H9 (cell line): ENCODE measurements around the gene DPF3. TPM values are rescaled to one million over a fixed set of nuclear protein-coding genes. Genes with fewer than 3 reads are reported as not detected.

Experiments used
- DNase-seq: peaks from one replicate; pipeline ENCODE4 v3.0.0-alpha.2; 2017
- H2AFZ ChIP-seq: one replicate; pipeline ENCODE4 v1.6.1; 2013; ENCODE audit warnings: mild to moderate bottlenecking, low read length, control low read depth, moderate library complexity
- H2AK5ac ChIP-seq: 2 replicates; pipeline ENCODE4 v1.6.1; 2013; ENCODE audit warnings: low read length, control low read depth, mixed read lengths; ENCODE audit not compliant: insufficient read length
- H2BK120ac ChIP-seq: one replicate; pipeline ENCODE4 v1.6.1; 2013; ENCODE audit warnings: low read depth, mild to moderate bottlenecking, low read length, control low read depth, inconsistent platforms; ENCODE audit not compliant: poor library complexity, severe bottlenecking
- H2BK12ac ChIP-seq: 2 replicates; pipeline ENCODE4 v1.6.1; 2013; ENCODE audit warnings: low read length, control low read depth, mixed read lengths, low read depth; ENCODE audit not compliant: insufficient read length
- H2BK15ac ChIP-seq: 2 replicates; pipeline ENCODE4 v1.6.1; 2013; ENCODE audit warnings: low read depth, low read length, control low read depth
- H2BK20ac ChIP-seq: one replicate; pipeline ENCODE4 v1.6.1; 2013; ENCODE audit warnings: low read depth, mild to moderate bottlenecking, low read length, control low read depth, inconsistent platforms; ENCODE audit not compliant: poor library complexity, severe bottlenecking
- H2BK5ac ChIP-seq: 2 replicates; pipeline ENCODE4 v1.6.1; 2013; ENCODE audit warnings: low read length, control low read depth, mixed read lengths; ENCODE audit not compliant: insufficient read length
- H3K14ac ChIP-seq: 2 replicates; pipeline ENCODE4 v1.6.1; 2013; ENCODE audit warnings: low read length, control low read depth; ENCODE audit not compliant: insufficient read depth
- H3K18ac ChIP-seq: 2 replicates; pipeline ENCODE4 v1.6.1; 2013; ENCODE audit warnings: low read depth, mild to moderate bottlenecking, mixed read lengths, low read length, control low read depth; ENCODE audit not compliant: insufficient read length
- H3K23ac ChIP-seq: 2 replicates; pipeline ENCODE4 v1.6.1; 2013; ENCODE audit warnings: low read length, control low read depth, mixed read lengths, low read depth; ENCODE audit not compliant: insufficient read length
- H3K23me2 ChIP-seq: 2 replicates; pipeline ENCODE4 v1.6.1; 2013; ENCODE audit warnings: low read depth, mild to moderate bottlenecking, mixed read lengths, low read length, control low read depth; ENCODE audit not compliant: insufficient read length, poor library complexity, severe bottlenecking
- H3K27ac ChIP-seq: 2 replicates; pipeline ENCODE4 v1.5.1; 2013; ENCODE audit warnings: low read length, control low read depth, mixed read lengths, low read depth; ENCODE audit not compliant: insufficient read length
- H3K27me3 ChIP-seq: 2 replicates; pipeline ENCODE4 v1.6.1; 2013; ENCODE audit warnings: low read length, control low read depth, inconsistent platforms; ENCODE audit not compliant: insufficient read depth
- H3K4ac ChIP-seq: 2 replicates; pipeline ENCODE4 v1.6.1; 2013; ENCODE audit warnings: low read depth, mild to moderate bottlenecking, control low read depth, inconsistent platforms, low read length, moderate library complexity
- H3K4me1 ChIP-seq: 2 replicates; pipeline ENCODE4 v1.6.1; 2013; ENCODE audit warnings: low read length, control low read depth, inconsistent platforms; ENCODE audit not compliant: insufficient read depth
- H3K4me2 ChIP-seq: 2 replicates; pipeline ENCODE4 v1.6.1; 2013; ENCODE audit warnings: low read length, control low read depth, mixed read lengths; ENCODE audit not compliant: insufficient read length, insufficient read depth
- H3K56ac ChIP-seq: 2 replicates; pipeline ENCODE4 v1.6.1; 2013; ENCODE audit warnings: low read depth, mild to moderate bottlenecking, mixed read lengths, low read length, control low read depth; ENCODE audit not compliant: insufficient read length
- H3K79me1 ChIP-seq: 2 replicates; pipeline ENCODE4 v1.6.1; 2013; ENCODE audit warnings: low read depth, mild to moderate bottlenecking, moderate library complexity, low read length, control low read depth, inconsistent platforms; ENCODE audit not compliant: insufficient read depth, poor library complexity, severe bottlenecking
- H3K79me2 ChIP-seq: 2 replicates; pipeline ENCODE4 v1.6.1; 2013; ENCODE audit warnings: low read length, control low read depth, inconsistent platforms; ENCODE audit not compliant: insufficient read depth
- H3K9ac ChIP-seq: 2 replicates; pipeline ENCODE4 v1.6.1; 2013; ENCODE audit warnings: low read length, control low read depth, mixed read lengths; ENCODE audit not compliant: insufficient read length; ENCODE audit errors: extremely low read depth
- H3K9me3 ChIP-seq: one replicate; pipeline ENCODE4 v1.6.1; 2013; ENCODE audit warnings: low read depth, low read length, inconsistent platforms; ENCODE audit not compliant: control insufficient read depth
- H3T11ph ChIP-seq: one replicate; pipeline ENCODE4 v1.6.1; 2013; ENCODE audit warnings: mild to moderate bottlenecking, low read length, control low read depth, inconsistent platforms
- H4K20me1 ChIP-seq: one replicate; pipeline ENCODE4 v1.6.1; 2013; ENCODE audit not compliant: control insufficient read depth, insufficient read length, insufficient read depth
- H4K5ac ChIP-seq: 2 replicates; pipeline ENCODE4 v1.6.1; 2013; ENCODE audit warnings: low read depth, mild to moderate bottlenecking, mixed read lengths, low read length, control low read depth; ENCODE audit not compliant: insufficient read length
- H4K8ac ChIP-seq: replicated peaks from 2 replicates; pipeline ENCODE4 v1.6.1; 2013; ENCODE audit warnings: low read length, control low read depth, mixed read lengths, low read depth; ENCODE audit not compliant: insufficient read length
- H4K91ac ChIP-seq: 2 replicates; pipeline ENCODE4 v1.6.1; 2013; ENCODE audit warnings: low read depth, mild to moderate bottlenecking, moderate library complexity, mixed read lengths, low read length, control low read depth; ENCODE audit not compliant: insufficient read length
- H3K27ac Mint-ChIP-seq, 3 experiments: 2 replicates in 2 of 3; 3 replicates in 1 of 3; pipeline ENCODE4 v1.8.0; 2020 to 2021; ENCODE audit warnings: mixed read lengths in 3 of 3, mild to moderate bottlenecking in 1 of 3, moderate library complexity in 1 of 3
- H3K27me3 Mint-ChIP-seq: 2 replicates; pipeline ENCODE4 v1.8.0; 2021; ENCODE audit warnings: low read depth, mild to moderate bottlenecking, moderate library complexity, mixed read lengths
- H3K36me3 Mint-ChIP-seq, 3 experiments: 2 replicates in 2 of 3; 3 replicates in 1 of 3; pipeline ENCODE4 v1.8.0; 2020 to 2021; ENCODE audit warnings: low read depth in 3 of 3, mixed read lengths in 3 of 3; ENCODE audit not compliant: insufficient read depth in 1 of 3
- H3K4me1 Mint-ChIP-seq, 2 experiments: 2 replicates each; pipeline ENCODE4 v1.8.0; 2020; ENCODE audit warnings: mixed read lengths in 2 of 2
- H3K4me3 Mint-ChIP-seq, 2 experiments: 2 replicates in 1 of 2; 3 replicates in 1 of 2; pipeline ENCODE4 v1.8.0; 2020 to 2021; ENCODE audit warnings: mild to moderate bottlenecking in 2 of 2, mixed read lengths in 2 of 2, moderate library complexity in 1 of 2
- H3K9me3 Mint-ChIP-seq, 2 experiments: 2 replicates in 1 of 2; 3 replicates in 1 of 2; pipeline ENCODE4 v1.8.0; 2020; ENCODE audit warnings: mild to moderate bottlenecking in 2 of 2, mixed read lengths in 2 of 2, moderate library complexity in 1 of 2
- CTCF ChIP-seq: fragments of 200-600 bp; sonication (generic); conservative IDR thresholded peaks from 3 replicates; pipeline ENCODE4 v1.8.0; 2021; ENCODE audit warnings: antibody characterized with exemption, mild to moderate bottlenecking
- WGBS: extraction: QIAGEN DNeasy Blood & Tissue Kit; methylation state at CpG from one replicate; pipeline ENCODE4 v1.1.7; 2013; ENCODE audit warnings: missing lambda C conversion rate, low lambda C conversion rate, mixed read lengths; ENCODE audit not compliant: insufficient read length; ENCODE audit errors: extremely low coverage; 5-methylcytosine and 5-hydroxymethylcytosine counted together
- total RNA-seq: library from RNA; stranded (reverse); gene quantifications from 2 replicates; pipeline ENCODE4 v1.2.1, GENCODE V29; 2021

Gene DPF3
- total RNA-seq, 1 experiment from 2014 or later: not detected

- Histone ChIP-seq H4K8ac (no peak overlapping the region), H3K23ac (no peak overlapping the region), H4K20me1 (no peaks in the 10 kb centered on the region), H3K27me3 (no peaks in the 10 kb centered on the region), H3K18ac (no peak overlapping the region), H3K23me2 (no peaks in the 10 kb centered on the region), H2BK12ac (no peak overlapping the region), H4K5ac (no peak overlapping the region), H2BK20ac (no peak overlapping the region), H3K4me1 (no peaks in the 10 kb centered on the region; the same call in 1 of the 2 replicates), H3K4ac (no peak overlapping the region), H2AK5ac (no peak overlapping the region), H4K91ac (no peak overlapping the region), H3K56ac (no peak overlapping the region), H2BK120ac (no peak overlapping the region), H3T11ph (no peak overlapping the region), H2BK5ac (no peak overlapping the region), H3K79me1 (no peaks in the 10 kb centered on the region), H3K27ac (no peak overlapping the region), H3K4me2 (no peak overlapping the region), H3K9me3 (no peaks in the 10 kb centered on the region), H3K79me2 (no peaks in the 10 kb centered on the region), H2BK15ac (no peak overlapping the region), H3K9ac (no peak overlapping the region), H3K14ac (no peak overlapping the region), H2AFZ (no peak overlapping the region)
- WGBS: no CpG with 5 or more reads among the region's 3 CpGs
- Mint-ChIP-seq H3K36me3 (no peaks in the 10 kb centered on the region; a peak in 1 of 7 replicates), H3K4me1 (peaks cover 16 to 27% of the 10 kb centered on the region in 2 experiments), H3K27ac (no peak overlapping the region), H3K4me3 (no peak overlapping the region), H3K27me3 (peaks cover 8% of the 10 kb centered on the region), H3K9me3 (no peaks in the 10 kb centered on the region; a peak in 1 of 5 replicates)
- no peak for DNase-seq
- no peak for TF ChIP-seq CTCF
Measured at GRCh38 chr14:72604133-72604532, 289.8 kb downstream of the DPF3 start.
